Body of pancreas (tissue), 4 donors: ENCODE data around the gene LIN7B. TPM values are rescaled to one million over a fixed set of nuclear protein-coding genes. Genes with fewer than 3 reads are reported as not detected.

Source experiments
- ATAC-seq: fragments of 150-250 bp; one replicate; pipeline ENCODE4 v1.9.1; 2016
- DNase-seq, 4 donors: peaks; one replicate each; pipeline ENCODE4 v3.0.0-alpha.2; 2019
- H3K27ac ChIP-seq, 4 donors: fragments of 200-600 bp; sonication (generic); 1 replicate in 3 of 4; 2 replicates in 1 of 4; pipeline versions ENCODE4 v1.5.1 to v1.6.1; 2016 to 2019; ENCODE audit warnings: mild to moderate bottlenecking in 1 of 4, mixed read lengths in 1 of 4, moderate library complexity in 1 of 4
- H3K27me3 ChIP-seq, 2 donors: fragments of 200-600 bp; sonication (generic); one replicate each; pipeline ENCODE4 v1.6.0; 2016; ENCODE audit warnings: mild to moderate bottlenecking in 1 of 2
- H3K36me3 ChIP-seq, 2 donors: fragments of 200-600 bp; sonication (generic); replicated peaks in 1 of 2; 2 replicates each; pipeline ENCODE4 v1.5.1; 2016; ENCODE audit warnings: low read depth in 2 of 2; ENCODE audit not compliant: insufficient read depth in 1 of 2
- H3K4me1 ChIP-seq: fragments of 200-600 bp; sonication (generic); one replicate; pipeline ENCODE4 v1.6.0; 2016
- H3K4me3 ChIP-seq, 2 donors: fragments of 200-600 bp; sonication (generic); 1 replicate in 1 of 2; 2 replicates in 1 of 2; pipeline ENCODE4 v1.5.1; 2016 to 2019
- H3K9me3 ChIP-seq, 3 donors: fragments of 200-600 bp; sonication (generic); 1 replicate in 2 of 3; 2 replicates in 1 of 3; pipeline ENCODE4 v1.5.1; 2016
- POLR2A ChIP-seq, 3 donors: fragments of 450-650 bp; IDR thresholded peaks; one replicate each; pipeline ENCODE4 v1.6.1; 2016; ENCODE audit warnings: antibody characterized with exemption in 3 of 3, mild to moderate bottlenecking in 2 of 3
- WGBS, 2 donors: methylation state at CpG; one replicate each; pipeline ENCODE4 v1.1.5; 2017; 5-methylcytosine and 5-hydroxymethylcytosine counted together
- intact Hi-C: fragments of 100-400 bp; cut with DNase I; formaldehyde crosslinking; loops from one replicate; pipeline ENCODE4 v1.15.1; 2023
- total RNA-seq, 2 donors: library from RNA; depleted of rRNA; stranded (reverse); fragments of >200 nt; gene quantifications; one replicate each; pipeline ENCODE4 v1.1.0, GENCODE V29; 2016
- TF ChIP-seq, protein P1 (sequence below), 7 experiments: fragments of 450-650 bp in 4 of 7; fragments of 200-600 bp in 3 of 7; sonication (generic) in 3 of 7; IDR thresholded peaks; one replicate each; pipeline ENCODE4 v1.5.1; 2016 to 2019; ENCODE audit warnings: antibody characterized with exemption in 7 of 7

LIN7B gene
- total RNA-seq, 2 donors from 2014 or later: 8.3 to 24.1 TPM

DNA sequence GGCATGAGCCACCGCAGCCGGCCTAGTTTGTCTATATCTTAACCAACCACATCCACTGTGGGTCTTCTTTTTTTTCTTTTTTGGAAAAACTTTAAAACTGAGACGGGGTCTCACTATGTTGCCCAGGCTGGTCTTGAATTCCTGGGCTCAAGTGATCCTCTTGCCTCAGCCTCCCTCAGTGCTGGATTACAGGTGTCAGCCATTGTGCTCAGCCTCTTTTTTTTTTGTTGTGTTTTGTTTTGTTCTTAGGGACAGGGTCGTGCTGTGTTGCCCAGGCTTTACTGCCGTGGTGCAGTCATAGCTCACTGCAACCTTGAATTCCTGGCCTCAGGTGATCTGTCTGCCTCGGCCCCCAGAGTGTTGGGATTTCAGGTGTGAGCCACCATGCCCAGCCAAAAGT, 21.5 kb upstream of the LIN7B start:
- H3K9me3 ChIP-seq: no peaks in the 10 kb centered on the region
- TF ChIP-seq POLR2A (IDR thresholded peaks at IDR 0.05): no peak
- TF ChIP-seq, protein P1, sequence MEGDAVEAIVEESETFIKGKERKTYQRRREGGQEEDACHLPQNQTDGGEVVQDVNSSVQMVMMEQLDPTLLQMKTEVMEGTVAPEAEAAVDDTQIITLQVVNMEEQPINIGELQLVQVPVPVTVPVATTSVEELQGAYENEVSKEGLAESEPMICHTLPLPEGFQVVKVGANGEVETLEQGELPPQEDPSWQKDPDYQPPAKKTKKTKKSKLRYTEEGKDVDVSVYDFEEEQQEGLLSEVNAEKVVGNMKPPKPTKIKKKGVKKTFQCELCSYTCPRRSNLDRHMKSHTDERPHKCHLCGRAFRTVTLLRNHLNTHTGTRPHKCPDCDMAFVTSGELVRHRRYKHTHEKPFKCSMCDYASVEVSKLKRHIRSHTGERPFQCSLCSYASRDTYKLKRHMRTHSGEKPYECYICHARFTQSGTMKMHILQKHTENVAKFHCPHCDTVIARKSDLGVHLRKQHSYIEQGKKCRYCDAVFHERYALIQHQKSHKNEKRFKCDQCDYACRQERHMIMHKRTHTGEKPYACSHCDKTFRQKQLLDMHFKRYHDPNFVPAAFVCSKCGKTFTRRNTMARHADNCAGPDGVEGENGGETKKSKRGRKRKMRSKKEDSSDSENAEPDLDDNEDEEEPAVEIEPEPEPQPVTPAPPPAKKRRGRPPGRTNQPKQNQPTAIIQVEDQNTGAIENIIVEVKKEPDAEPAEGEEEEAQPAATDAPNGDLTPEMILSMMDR (IDR thresholded peaks at IDR 0.05): no peak
- no peaks in the 10 kb centered on the region for H3K27me3 ChIP-seq
- intact Hi-C loops: loop anchor here (10.0 kb wide), 1 partner anchor 52 kb away; no protein-coding TSS in a partner anchor
- H3K4me1 ChIP-seq: peaks cover 26% of the 10 kb centered on the region
- DNase-seq (no peak), ATAC-seq (no peak)
- H3K27ac ChIP-seq: no peak overlapping the region
- no peak overlapping the region for H3K4me3 ChIP-seq
- 91 to 93% methylated on average over 6 of the region's 6 CpGs for WGBS, 2 donors
- H3K36me3 ChIP-seq: peaks cover 10 to 23% of the 10 kb centered on the region in 2 donors

DNA sequence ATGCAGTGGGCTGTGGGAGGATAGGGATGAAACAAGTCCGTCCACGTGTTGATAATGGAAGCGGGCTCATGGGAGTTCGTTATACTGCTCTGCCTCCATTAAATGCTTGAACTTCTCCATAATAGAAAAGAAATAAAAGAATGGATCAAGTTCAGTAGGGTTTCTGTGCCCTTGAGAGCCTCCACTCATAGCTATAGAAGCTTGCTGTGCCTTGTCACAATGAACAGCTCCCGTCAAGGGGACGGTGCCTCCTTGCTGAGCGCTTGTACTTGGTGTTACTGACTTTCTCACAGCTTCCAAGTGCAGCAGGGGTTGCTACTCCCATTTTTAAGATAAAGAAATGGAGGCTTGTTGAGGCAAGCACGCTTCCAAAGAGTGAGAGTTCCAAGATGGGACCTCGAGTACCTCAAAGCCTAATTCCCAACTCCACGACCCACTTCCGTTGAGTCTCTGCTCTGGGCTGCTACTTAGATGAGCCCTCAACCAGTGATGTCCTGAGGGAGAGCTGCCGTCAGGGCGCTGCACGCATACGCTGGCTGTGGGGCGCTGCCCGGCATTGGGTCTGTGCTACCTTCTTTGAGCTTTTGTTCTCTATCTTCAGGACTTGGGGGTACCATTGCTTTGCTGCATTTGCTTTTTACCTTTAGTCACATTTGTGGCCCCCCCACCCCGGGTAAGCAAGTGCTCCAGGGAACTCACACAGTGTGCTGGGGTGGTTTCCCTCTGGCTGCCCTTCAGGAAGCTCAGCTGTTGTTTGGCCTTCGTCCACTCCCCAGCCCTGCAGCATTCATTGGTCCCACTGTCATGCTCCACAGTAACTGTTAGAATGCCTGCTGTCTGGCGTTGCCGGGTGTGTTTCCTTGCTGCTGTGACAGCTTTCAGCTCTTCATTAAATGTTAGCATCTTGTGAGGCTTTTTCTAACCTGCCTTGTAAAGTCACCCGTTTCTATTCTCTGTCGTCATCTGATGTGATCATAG, 19.4 kb upstream of the LIN7B start:
- DNase-seq (no peak), ATAC-seq (no peak)
- TF ChIP-seq, protein P1 (IDR thresholded peaks at IDR 0.05): no peak
- no peak for TF ChIP-seq POLR2A (IDR thresholded peaks at IDR 0.05)
- Histone ChIP-seq H3K4me3 (no peak overlapping the region), H3K4me1 (peaks cover 15% of the 10 kb centered on the region), H3K9me3 (no peaks in the 10 kb centered on the region), H3K27ac (no peak overlapping the region), H3K36me3 (peaks cover 23 to 28% of the 10 kb centered on the region in 2 donors), H3K27me3 (no peaks in the 10 kb centered on the region)
- WGBS, 2 donors: 80 to 83% methylated on average over 23 of the region's 23 CpGs
- intact Hi-C loops: loop anchor here (5.0 to 10.0 kb wide), 2 partner anchors 50 to 108 kb away; no protein-coding TSS in a partner anchor

DNA sequence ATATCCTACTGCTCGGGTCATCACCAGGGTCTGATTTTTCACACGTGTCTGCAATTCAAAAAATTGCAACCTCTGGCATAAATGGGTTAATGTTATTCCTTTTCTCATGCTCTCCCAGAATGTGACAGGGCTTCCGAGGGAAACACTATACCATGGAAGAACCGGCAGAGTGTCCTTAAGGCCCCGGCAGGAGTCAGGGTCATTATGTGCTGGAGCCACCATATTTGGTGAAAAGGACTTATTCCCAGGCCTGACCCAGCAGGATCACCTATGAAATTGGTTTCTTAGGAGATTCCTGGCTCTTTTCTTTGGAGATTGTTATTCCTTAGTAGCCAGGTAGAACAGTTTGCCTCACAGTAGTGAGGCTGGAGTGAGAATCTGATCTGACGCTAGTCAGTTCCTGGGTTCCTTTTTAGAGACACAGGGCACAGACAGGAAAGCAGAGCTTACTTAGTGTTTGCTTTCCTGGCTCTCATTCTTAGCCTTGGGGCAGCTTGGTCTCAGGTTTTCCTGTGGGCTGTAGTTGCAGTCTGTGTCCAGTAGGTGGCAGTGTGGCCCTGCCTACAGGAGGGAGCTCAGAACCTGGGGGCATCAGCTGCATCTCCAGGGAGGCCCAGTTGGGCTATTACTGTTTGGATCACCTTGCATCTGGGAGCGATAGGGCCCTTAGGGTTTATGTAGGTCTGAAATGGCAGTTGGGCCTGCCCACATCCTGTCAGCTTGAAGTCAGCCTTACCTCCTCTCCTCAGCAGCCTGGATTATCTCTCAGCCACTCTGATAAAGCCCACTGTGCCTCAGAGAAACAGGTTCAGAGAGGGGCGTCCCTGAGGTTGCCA, 16.5 kb upstream of the LIN7B start:
- Histone ChIP-seq H3K4me1 (peaks cover 15% of the 10 kb centered on the region), H3K36me3 (peaks cover 21 to 29% of the 10 kb centered on the region in 2 donors), H3K9me3 (no peaks in the 10 kb centered on the region), H3K27ac (peak overlapping the region in 1 of 4 donors; percentile 45), H3K27me3 (no peaks in the 10 kb centered on the region), H3K4me3 (no peak overlapping the region)
- WGBS, 2 donors: 38% methylated on average over 6 to 8 of the region's 8 CpGs
- ATAC-seq: peak; percentile 86
- intact Hi-C loops: loop anchor here (5.0 to 10.0 kb wide), 2 partner anchors 47 to 105 kb away; no protein-coding TSS in a partner anchor
- peak; percentile 72 to 80 (median 73) for DNase-seq
- no peak for TF ChIP-seq POLR2A (IDR thresholded peaks at IDR 0.05)
- TF ChIP-seq, protein P1 (IDR thresholded peaks at IDR 0.05): peak; percentile 93 to 100 (median 96)

DNA sequence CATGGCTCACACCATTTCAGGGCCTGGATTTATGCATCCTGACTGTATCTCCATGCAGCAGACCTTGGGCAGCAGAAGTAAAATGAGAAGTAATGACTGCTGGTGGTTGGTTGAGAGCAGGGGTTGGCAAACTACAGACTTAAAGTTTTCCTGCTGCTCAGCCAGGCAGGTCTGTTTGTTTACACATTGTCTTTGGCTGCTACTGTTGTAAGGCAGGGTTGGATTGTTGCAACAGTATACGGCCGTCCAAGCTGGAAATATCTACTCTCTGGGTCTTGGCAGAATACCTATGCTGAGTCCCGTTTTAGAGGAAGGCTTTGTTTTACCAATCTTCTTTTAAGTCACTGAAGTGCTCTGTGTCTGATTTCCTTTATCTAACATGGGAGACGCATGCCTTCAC, 15.4 kb upstream of the LIN7B start:
- Histone ChIP-seq H3K9me3 (no peaks in the 10 kb centered on the region), H3K4me3 (no peak overlapping the region), H3K4me1 (peaks cover 15% of the 10 kb centered on the region), H3K27me3 (no peaks in the 10 kb centered on the region), H3K27ac (no peak overlapping the region), H3K36me3 (peaks cover 20 to 32% of the 10 kb centered on the region in 2 donors)
- no peak for TF ChIP-seq POLR2A (IDR thresholded peaks at IDR 0.05)
- TF ChIP-seq, protein P1 (IDR thresholded peaks at IDR 0.05): no peak
- ATAC-seq (no peak), DNase-seq (no peak)
- WGBS, 2 donors: 44 to 51% methylated on average over 4 of the region's 4 CpGs
- intact Hi-C loops: loop anchor here (5.0 to 10.0 kb wide), 2 partner anchors 46 to 104 kb away; no protein-coding TSS in a partner anchor
